Right hindlimb (tissue), 1 donor: ENCODE data around the gene MMAB.

Source experiments
- DNase-seq: peaks from one replicate; pipeline ENCODE4 v3.0.0-alpha.2; 2018

Gene MMAB

GRCh38 chr12:109557805-109558204, 15.5 kb downstream of the MMAB start:
- no peak for DNase-seq

GRCh38 chr12:109557200-109557599, 16.1 kb downstream of the MMAB start:
- no peak for DNase-seq

GRCh38 chr12:109555431-109556315, 17.6 kb downstream of the MMAB start:
- no peak for DNase-seq

GRCh38 chr12:109554761-109555160, 18.5 kb downstream of the MMAB start:
- DNase-seq: no peak

- no peak for DNase-seq
Measured at GRCh38 chr12:109553906-109554500, 19.3 kb downstream of the MMAB start.

- no peak for DNase-seq
Measured at GRCh38 chr12:109553483-109553882, 19.8 kb downstream of the MMAB start.

GRCh38 chr12:109552971-109553370, 20.3 kb downstream of the MMAB start:
- DNase-seq: no peak

GRCh38 chr12:109551108-109551507, 22.2 kb downstream of the MMAB start:
- DNase-seq: no peak

- DNase-seq: no peak
Measured at GRCh38 chr12:109550281-109550680, 23.0 kb downstream of the MMAB start.

GRCh38 chr12:109549613-109550270, 23.6 kb downstream of the MMAB start:
- no peak for DNase-seq

GRCh38 chr12:109548258-109548657, 25.0 kb downstream of the MMAB start:
- DNase-seq: no peak

- DNase-seq: no peak
Measured at GRCh38 chr12:109547286-109547685, 26.0 kb downstream of the MMAB start.

GRCh38 chr12:109545826-109546225, 27.5 kb downstream of the MMAB start:
- DNase-seq: no peak

- DNase-seq: no peak
Measured at GRCh38 chr12:109544955-109545531, 28.3 kb downstream of the MMAB start.

GRCh38 chr12:109542876-109543275, 30.4 kb downstream of the MMAB start:
- DNase-seq: no peak

- DNase-seq: no peak
Measured at GRCh38 chr12:109542014-109542413, 31.3 kb downstream of the MMAB start.

- no peak for DNase-seq
Measured at GRCh38 chr12:109541413-109541726, 31.9 kb downstream of the MMAB start.

- no peak for DNase-seq
Measured at GRCh38 chr12:109540526-109541412, 32.5 kb downstream of the MMAB start.

GRCh38 chr12:109539508-109539907, 33.8 kb downstream of the MMAB start:
- DNase-seq: no peak

- DNase-seq: no peak
Measured at GRCh38 chr12:109538191-109538863, 35.0 kb downstream of the MMAB start.

GRCh38 chr12:109537136-109537535, 36.2 kb downstream of the MMAB start:
- DNase-seq: no peak

- DNase-seq: no peak
Measured at GRCh38 chr12:109535863-109536250, 37.4 kb downstream of the MMAB start.
